A673 (cell line): ENCODE results near the gene ERG.

Source experiments
- CTCF ChIP-seq: fragments of 300-800, 200-600 bp; sonication (generic); conservative IDR thresholded peaks from 2 replicates; pipeline ENCODE4 v1.5.1; 2017; ENCODE audit warnings: low read depth, mild to moderate bottlenecking, antibody characterized with exemption, low read length, moderate library complexity, mixed read lengths
- EZH2 ChIP-seq: fragments of 200-600 bp; sonication (generic); IDR thresholded peaks from 2 replicates; pipeline ENCODE4 v1.6.1; 2017; ENCODE audit warnings: borderline replicate concordance, low read depth, mild to moderate bottlenecking, mixed read lengths, antibody characterized with exemption, low read length; ENCODE audit not compliant: poor library complexity, severe bottlenecking

GRCh38 chr21:38475519-38475918, 22.8 kb downstream of the ERG start:
- TF ChIP-seq EZH2 (no peak), CTCF (no peak)
